ENCODE measurements around the gene MYO1E.

GRCh38 chr15:59256482-59256881 lies 116.2 kb downstream of the MYO1E start:
- TF ChIP-seq EZH2 (IDR thresholded peaks at IDR 0.05) (no peak), POLR2AphosphoS5 (IDR thresholded peaks at IDR 0.05; ENCODE audit: borderline replicate concordance, low read depth, low read length) (no peak), FOXP2 (optimal IDR thresholded peaks at IDR 0.05; ENCODE audit: control extremely low read depth, extremely low read length, insufficient read depth) (no peak)
